Measurements from ENCODE around the gene RNF157. TPM values are rescaled to one million over a fixed set of nuclear protein-coding genes. Genes with fewer than 3 reads are reported as not detected.

The RNF157 gene
- total and polyA plus RNA-seq, 9 of the 15 experiments (the other 6 are each of a cell fraction or from before 2014, with no cell fraction given) = 8.1 to 31.7 (median 20.8) TPM

GRCh38 chr17:76268015-76268749, 27.9 kb upstream of the RNF157 start (continued):
- TF ChIP-seq ZNF609 (CRISPR knock-in tag; IDR thresholded peaks at IDR 0.05; ENCODE audit: borderline replicate concordance) = no peak
- peak; percentile 60; the same call in 1 of the 2 replicates for TF ChIP-seq TFAP4 (CRISPR knock-in tag; IDR thresholded peaks at IDR 0.05; ENCODE audit: borderline replicate concordance)
- TF ChIP-seq PML (IDR thresholded peaks at IDR 0.05; ENCODE audit: low read length) = peak; percentile 27; the same call in 1 of the 2 replicates
- TF ChIP-seq ZBTB12 (CRISPR knock-in tag; IDR thresholded peaks at IDR 0.05) = no peak
- no peak for TF ChIP-seq HNRNPUL1 (IDR thresholded peaks at IDR 0.05; ENCODE audit: low read length)
- no peak for TF ChIP-seq FOXA3 (CRISPR knock-in tag; conservative IDR thresholded peaks at IDR 0.05 in 1 of 2, IDR thresholded peaks at IDR 0.05 in 1 of 2)
- TF ChIP-seq ZC3H11A (IDR thresholded peaks at IDR 0.05; ENCODE audit: low read depth, low read length) = no peak
- TF ChIP-seq RBBP5 (IDR thresholded peaks at IDR 0.05; ENCODE audit: borderline replicate concordance, insufficient read depth, low read length, poor library complexity, severe bottlenecking) = peak; percentile 8
- TF ChIP-seq BCL6 (CRISPR knock-in tag; IDR thresholded peaks at IDR 0.05) = no peak
- TF ChIP-seq USF1 (CRISPR knock-in tag; IDR thresholded peaks at IDR 0.05) = no peak
- no peak for TF ChIP-seq TGIF2 (CRISPR knock-in tag; IDR thresholded peaks at IDR 0.05)
- TF ChIP-seq ZBTB26 (CRISPR knock-in tag; IDR thresholded peaks at IDR 0.05) = no peak
- TF ChIP-seq ZC3H8 (IDR thresholded peaks at IDR 0.05) = no peak
- TF ChIP-seq CTBP1 (IDR thresholded peaks at IDR 0.05; ENCODE audit: borderline replicate concordance) = peak; percentile 46; the same call in 1 of the 2 replicates
- no peak for TF ChIP-seq ZFP91 (CRISPR knock-in tag; IDR thresholded peaks at IDR 0.05)
- 0 out of 2 replicates have a peak, but pooled peaks have one; percentile 25 for TF ChIP-seq CXXC5 (CRISPR knock-in tag; IDR thresholded peaks at IDR 0.05)
